Epithelial cell of proximal tubule (primary cell): ENCODE data around the gene FPR2. TPM values are rescaled to one million over a fixed set of nuclear protein-coding genes. Genes with fewer than 3 reads are reported as not detected.

Source experiments
- DNase-seq: peaks from one replicate; pipeline ENCODE4 v3.0.0-alpha.2; 2011; ENCODE audit warnings: low read depth
- H3K4me3 ChIP-seq: 2 replicates; pipeline ENCODE4 v1.5.1; 2011; ENCODE audit warnings: low read depth, mild to moderate bottlenecking, low read length
- total RNA-seq: library from RNA; depleted of rRNA; stranded (reverse); fragments of >200 nt; gene quantifications from 2 replicates; pipeline ENCODE4 v1.2.3, GENCODE V29; 2015
- TF ChIP-seq, protein P1 (sequence below): conservative IDR thresholded peaks from 2 replicates; pipeline ENCODE4 v1.5.1; 2012; ENCODE audit warnings: low read depth, mild to moderate bottlenecking, low read length

FPR2 gene
- total RNA-seq, 1 donor from 2014 or later: not detected

DNA sequence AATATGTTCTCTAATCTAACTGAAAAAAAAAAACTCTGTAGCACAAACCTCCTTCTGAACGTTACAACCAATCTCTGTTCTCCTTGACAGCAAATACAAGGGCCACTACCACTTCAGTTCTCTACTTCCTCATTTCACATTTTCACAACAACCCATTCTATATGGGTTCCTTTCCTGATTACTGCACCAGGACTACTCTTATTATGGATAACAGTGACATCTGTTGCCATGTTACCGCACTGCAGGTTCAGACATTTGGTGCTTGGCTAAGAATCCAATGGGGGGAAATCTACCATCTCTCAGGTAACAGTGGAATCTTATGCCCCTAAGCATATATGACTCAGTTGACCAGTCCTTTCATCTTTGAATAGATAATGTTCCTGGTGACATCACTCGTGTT is 22.4 kb downstream of the FPR2 start:
- H3K4me3 ChIP-seq: no peak overlapping the region
- no peak for DNase-seq
- TF ChIP-seq, protein P1, sequence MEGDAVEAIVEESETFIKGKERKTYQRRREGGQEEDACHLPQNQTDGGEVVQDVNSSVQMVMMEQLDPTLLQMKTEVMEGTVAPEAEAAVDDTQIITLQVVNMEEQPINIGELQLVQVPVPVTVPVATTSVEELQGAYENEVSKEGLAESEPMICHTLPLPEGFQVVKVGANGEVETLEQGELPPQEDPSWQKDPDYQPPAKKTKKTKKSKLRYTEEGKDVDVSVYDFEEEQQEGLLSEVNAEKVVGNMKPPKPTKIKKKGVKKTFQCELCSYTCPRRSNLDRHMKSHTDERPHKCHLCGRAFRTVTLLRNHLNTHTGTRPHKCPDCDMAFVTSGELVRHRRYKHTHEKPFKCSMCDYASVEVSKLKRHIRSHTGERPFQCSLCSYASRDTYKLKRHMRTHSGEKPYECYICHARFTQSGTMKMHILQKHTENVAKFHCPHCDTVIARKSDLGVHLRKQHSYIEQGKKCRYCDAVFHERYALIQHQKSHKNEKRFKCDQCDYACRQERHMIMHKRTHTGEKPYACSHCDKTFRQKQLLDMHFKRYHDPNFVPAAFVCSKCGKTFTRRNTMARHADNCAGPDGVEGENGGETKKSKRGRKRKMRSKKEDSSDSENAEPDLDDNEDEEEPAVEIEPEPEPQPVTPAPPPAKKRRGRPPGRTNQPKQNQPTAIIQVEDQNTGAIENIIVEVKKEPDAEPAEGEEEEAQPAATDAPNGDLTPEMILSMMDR: peak; percentile 40

DNA sequence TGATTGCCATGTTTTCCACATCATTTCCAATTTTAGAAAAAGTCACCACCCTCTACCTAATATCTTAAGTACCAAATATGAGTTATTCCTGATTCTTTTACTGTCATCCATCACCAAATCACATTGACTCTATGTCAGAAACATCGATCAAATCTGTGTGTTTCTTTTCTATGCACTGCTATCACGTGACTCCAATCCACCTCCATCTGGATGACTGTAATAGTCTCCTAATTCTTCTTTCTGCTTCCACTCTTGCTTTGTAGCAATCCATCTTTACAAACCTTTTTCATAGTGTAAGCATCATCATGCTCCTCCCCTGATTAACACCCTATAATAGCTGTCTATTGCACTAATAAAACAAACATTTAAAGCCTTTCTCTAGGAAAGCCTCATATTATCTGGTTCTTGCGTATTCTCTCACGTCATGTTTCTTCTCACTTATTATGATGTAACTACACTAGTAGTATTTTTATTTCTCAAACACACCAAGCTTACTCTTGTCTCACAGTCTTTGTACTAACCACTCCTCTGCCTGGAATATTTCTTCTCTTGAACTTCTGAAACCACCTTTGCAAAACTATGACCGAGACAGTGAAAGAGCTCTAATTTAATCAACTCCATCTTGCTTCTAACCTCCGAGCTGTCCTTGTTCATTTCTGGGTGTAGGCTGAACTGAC is 23.3 kb downstream of the FPR2 start:
- TF ChIP-seq, protein P1: no peak
- DNase-seq: no peak
- no peak overlapping the region for H3K4me3 ChIP-seq

DNA sequence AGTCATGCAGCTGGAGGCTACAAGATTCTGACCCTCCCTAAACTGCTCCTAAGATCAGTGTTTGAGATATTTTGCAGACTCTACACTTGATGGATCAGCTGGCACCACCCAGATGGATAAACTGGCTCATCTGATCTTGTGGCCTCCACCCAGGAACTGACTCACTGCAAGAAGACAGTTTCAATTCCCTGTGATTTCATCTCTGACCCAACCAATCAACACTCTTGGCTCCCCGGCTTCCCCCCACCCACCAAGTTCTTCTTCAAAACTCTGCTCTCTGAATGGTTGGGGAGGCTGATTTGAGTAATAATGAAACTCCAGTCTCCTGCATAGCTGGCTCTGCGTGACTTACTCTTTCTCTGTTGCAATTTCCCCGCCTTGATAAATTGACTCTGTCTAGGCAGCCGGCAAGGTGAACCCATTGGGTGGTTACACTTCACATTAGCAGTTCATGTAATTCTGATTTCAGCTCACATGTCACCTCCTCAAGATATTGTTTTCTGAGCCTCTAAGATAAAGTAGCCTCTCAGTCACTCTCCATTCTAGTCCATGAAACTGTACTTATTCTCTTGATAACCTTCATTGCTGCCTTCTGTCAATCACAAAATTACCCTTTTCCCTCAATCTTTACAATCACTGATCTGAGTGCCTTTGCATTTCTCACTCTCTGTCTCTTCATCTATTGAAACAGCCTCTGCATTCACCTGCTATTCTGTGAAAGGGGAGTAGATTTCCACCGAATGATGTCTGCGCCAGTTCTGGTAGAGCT is 24.1 kb downstream of the FPR2 start:
- DNase-seq: no peak
- H3K4me3 ChIP-seq: no peak overlapping the region
- TF ChIP-seq, protein P1: no peak

DNA sequence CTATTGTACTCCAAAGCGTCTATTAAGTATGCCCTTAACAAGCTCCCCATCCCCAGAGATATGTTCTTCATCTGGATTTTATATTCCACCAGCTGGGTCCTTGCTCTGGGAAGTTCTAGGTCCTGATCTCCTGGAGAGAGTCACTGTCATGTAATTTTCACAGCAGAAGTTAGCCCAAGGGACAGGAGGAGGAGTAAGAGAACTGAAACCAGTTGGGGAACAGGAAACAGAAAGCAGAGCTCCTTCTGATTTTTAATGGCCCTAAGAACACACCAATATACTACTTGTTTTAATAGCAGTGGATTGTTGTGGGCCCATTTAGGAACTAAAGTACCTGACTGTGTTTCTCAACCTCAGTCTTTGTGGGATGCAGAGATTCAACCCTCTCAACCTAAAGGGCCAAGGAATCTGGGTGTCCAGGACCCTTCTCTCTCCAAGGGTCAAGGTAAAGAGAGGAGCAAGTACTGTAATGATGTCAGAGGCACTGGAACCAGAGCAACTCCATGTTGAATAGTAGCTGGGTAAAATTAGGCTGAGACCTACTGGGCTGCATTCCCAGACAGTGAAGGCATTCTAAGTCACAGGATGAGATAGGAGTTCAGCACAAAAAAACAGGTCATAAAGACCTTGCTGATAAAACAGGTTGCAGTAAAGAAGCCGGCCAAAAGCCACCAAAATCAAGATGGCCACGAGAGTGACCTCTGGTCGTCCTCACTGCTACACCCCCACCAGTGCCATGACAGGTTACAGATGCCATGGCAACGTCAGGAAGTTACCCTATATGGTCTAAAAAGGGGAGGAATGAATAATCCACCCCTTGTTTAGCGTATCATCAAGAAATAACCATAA is 25.9 kb downstream of the FPR2 start:
- TF ChIP-seq, protein P1: no peak
- DNase-seq: no peak
- H3K4me3 ChIP-seq: no peak overlapping the region

DNA sequence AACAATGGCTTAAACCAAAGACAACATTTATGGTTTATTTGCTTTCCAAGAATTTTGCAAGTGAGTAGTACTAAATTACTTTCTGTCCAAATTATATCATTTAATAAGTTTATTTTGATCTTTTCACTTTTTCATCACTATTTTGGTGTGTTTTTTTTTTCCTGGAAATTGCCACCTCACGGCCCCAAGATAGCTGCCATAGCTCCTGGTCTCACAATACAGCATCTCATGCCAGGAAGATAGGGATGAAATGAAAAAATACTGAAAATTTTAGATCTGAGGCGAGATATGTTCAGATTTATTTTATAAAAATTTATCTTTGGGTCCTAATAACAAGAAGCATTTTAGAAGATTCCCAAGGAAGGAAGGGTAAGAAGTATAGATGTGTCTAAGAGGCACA is 27.0 kb downstream of the FPR2 start:
- DNase-seq: no peak
- TF ChIP-seq, protein P1: no peak
- H3K4me3 ChIP-seq: no peak overlapping the region

DNA sequence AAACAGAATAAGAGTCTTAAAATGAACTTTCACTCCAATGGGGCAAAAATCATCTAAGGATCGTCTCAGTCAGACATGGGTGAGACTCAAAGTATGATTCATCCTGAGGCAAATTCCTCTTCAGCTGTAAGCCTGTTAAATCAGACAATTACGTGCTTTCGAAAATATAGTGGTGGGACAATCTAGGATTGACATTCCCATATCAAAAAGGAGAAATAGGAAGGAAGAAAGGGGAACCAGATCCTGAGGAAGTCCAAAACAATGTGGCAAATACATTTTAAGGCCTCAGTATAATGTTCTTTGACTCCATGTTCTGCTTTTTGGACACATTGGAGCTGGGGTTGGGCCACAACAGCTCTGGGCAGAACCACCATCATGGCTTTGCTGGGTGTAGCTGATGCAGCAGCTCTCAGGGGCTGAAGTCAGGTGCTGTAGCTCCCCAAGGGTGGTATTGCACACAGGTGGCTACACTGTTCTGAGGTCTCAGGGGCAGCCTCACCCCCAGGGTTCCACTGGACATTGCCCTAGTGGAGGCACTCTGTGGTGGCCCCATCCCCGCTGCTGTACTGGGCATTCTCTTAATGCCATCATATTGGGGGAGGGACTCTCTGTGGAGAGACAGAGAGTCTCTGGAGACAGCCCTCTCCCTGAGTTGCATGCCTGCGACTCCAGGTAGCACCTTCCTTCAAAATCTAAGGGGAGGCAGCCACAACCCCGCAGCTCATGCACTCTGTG is 28.2 kb downstream of the FPR2 start:
- TF ChIP-seq, protein P1: no peak
- DNase-seq: no peak

More for the DNA sequence above, 28.2 kb downstream of the FPR2 start:
- H3K4me3 ChIP-seq: no peak overlapping the region
